ENCODE data around the gene LRRC26. TPM values are rescaled to one million over a fixed set of nuclear protein-coding genes. Genes with fewer than 3 reads are reported as not detected.

Gene LRRC26
- total and polyA plus RNA-seq, 2 of the 13 experiments (the other 11 are each of a cell fraction or from before 2014, with no cell fraction given): not detected

GRCh38 chr9:137217276-137218211 lies 47.7 kb upstream of the LRRC26 start (continued):
- TF ChIP-seq MAZ (IDR thresholded peaks at IDR 0.05; ENCODE audit: borderline replicate concordance, low read depth, low read length): peak; percentile 38; the same call in 1 of the 2 replicates
- TF ChIP-seq MAZ (CRISPR knock-in tag; IDR thresholded peaks at IDR 0.05; ENCODE audit: low read depth): peak; percentile 73
- TF ChIP-seq DMAP1 (CRISPR knock-in tag; IDR thresholded peaks at IDR 0.05): no peak
- peak; percentile 64; the same call in 1 of the 2 replicates for TF ChIP-seq ZNF136 (CRISPR knock-in tag; IDR thresholded peaks at IDR 0.05; ENCODE audit: low read depth)
- TF ChIP-seq ZNF101 (CRISPR knock-in tag; IDR thresholded peaks at IDR 0.05; ENCODE audit: borderline replicate concordance, low read depth): no peak
- TF ChIP-seq ZNF777 (CRISPR knock-in tag; IDR thresholded peaks at IDR 0.05): no peak; the same call in none of the 2 replicates
- peak; percentile 25 for TF ChIP-seq PTBP1 (IDR thresholded peaks at IDR 0.05; ENCODE audit: low read depth, low read length, poor library complexity, severe bottlenecking)
- no peak for TF ChIP-seq ZNF597 (CRISPR knock-in tag; IDR thresholded peaks at IDR 0.05)
- TF ChIP-seq, protein P1, sequence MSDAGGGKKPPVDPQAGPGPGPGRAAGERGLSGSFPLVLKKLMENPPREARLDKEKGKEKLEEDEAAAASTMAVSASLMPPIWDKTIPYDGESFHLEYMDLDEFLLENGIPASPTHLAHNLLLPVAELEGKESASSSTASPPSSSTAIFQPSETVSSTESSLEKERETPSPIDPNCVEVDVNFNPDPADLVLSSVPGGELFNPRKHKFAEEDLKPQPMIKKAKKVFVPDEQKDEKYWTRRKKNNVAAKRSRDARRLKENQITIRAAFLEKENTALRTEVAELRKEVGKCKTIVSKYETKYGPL (CRISPR knock-in tag; IDR thresholded peaks at IDR 0.05): no peak
- TF ChIP-seq TBL1XR1 (IDR thresholded peaks at IDR 0.05; ENCODE audit: borderline replicate concordance, low read length, partially characterized antibody): no peak
- TF ChIP-seq MZF1 (CRISPR knock-in tag; IDR thresholded peaks at IDR 0.05; ENCODE audit: borderline replicate concordance): no peak
- no peak for TF ChIP-seq MAFK (conservative IDR thresholded peaks at IDR 0.05 in 1 of 2, IDR thresholded peaks at IDR 0.05 in 1 of 2; ENCODE audit: low read length in 2 of 2)
- no peak for TF ChIP-seq ZNF331 (CRISPR knock-in tag; IDR thresholded peaks at IDR 0.05)
- peak; percentile 65 for TF ChIP-seq ZFX (CRISPR knock-in tag; IDR thresholded peaks at IDR 0.05; ENCODE audit: low read depth)
- TF ChIP-seq ZFY (CRISPR knock-in tag; IDR thresholded peaks at IDR 0.05): peak; percentile 60
- no peak for TF ChIP-seq ZKSCAN5 (CRISPR knock-in tag; IDR thresholded peaks at IDR 0.05)
- TF ChIP-seq ZNF17 (CRISPR knock-in tag; IDR thresholded peaks at IDR 0.05): no peak
- TF ChIP-seq AGO2 (optimal IDR thresholded peaks at IDR 0.05; ENCODE audit: low read depth, low read length): peak; percentile 87
- peak; percentile 28; the same call in 1 of the 2 replicates for TF ChIP-seq RXRB (CRISPR knock-in tag; IDR thresholded peaks at IDR 0.05; ENCODE audit: borderline replicate concordance)
- TF ChIP-seq ATM (IDR thresholded peaks at IDR 0.05; ENCODE audit: borderline replicate concordance): no peak
- no peak for TF ChIP-seq ZNF326 (CRISPR knock-in tag; IDR thresholded peaks at IDR 0.05; ENCODE audit: borderline replicate concordance)
- no peak; the same call in 1 of the 2 replicates for TF ChIP-seq ZBTB7B (CRISPR knock-in tag; IDR thresholded peaks at IDR 0.05)
- no peak; the same call in 1 of the 2 replicates for TF ChIP-seq SIN3A (IDR thresholded peaks at IDR 0.05; ENCODE audit: borderline replicate concordance, low read depth, low read length)

Data from HepG2 (cell line).